Sigmoid colon (tissue), 7 donors: ENCODE data around the gene CDH9. TPM values are rescaled to one million over a fixed set of nuclear protein-coding genes. Genes with fewer than 3 reads are reported as not detected.

ENCODE experiments used
- DNase-seq: peaks from one replicate; pipeline ENCODE4 v3.0.0-alpha.2; 2019
- H3K27ac ChIP-seq, 4 donors: fragments of 200-600 bp; sonication (generic); one replicate each; pipeline ENCODE4 v1.5.1; 2016 to 2019; ENCODE audit warnings: mild to moderate bottlenecking in 1 of 4
- H3K27me3 ChIP-seq, 3 donors: fragments of 200-600 bp; sonication (generic); one replicate each; pipeline ENCODE4 v1.5.1; 2019; ENCODE audit warnings: mild to moderate bottlenecking in 1 of 3
- H3K36me3 ChIP-seq, 4 donors: fragments of 200-600 bp; sonication (generic); one replicate each; pipeline ENCODE4 v1.5.1; 2016 to 2019
- H3K4me1 ChIP-seq, 4 donors: fragments of 200-600 bp; sonication (generic); one replicate each; pipeline ENCODE4 v1.5.1; 2017 to 2019
- H3K4me3 ChIP-seq, 4 donors: fragments of 200-600 bp; sonication (generic); one replicate each; pipeline ENCODE4 v1.5.1; 2017 to 2019; ENCODE audit warnings: mild to moderate bottlenecking in 2 of 4, moderate library complexity in 1 of 4
- H3K9me3 ChIP-seq, 4 donors: fragments of 200-600 bp in 3 of 4; sonication (generic) in 3 of 4; one replicate each; pipeline versions ENCODE4 v1.5.1 to v1.6.1; 2013 to 2019
- CTCF ChIP-seq, 4 experiments: fragments of 450-650 bp in 3 of 4; fragments of 200-600 bp in 1 of 4; IDR thresholded peaks; one replicate each; pipeline ENCODE4 v1.5.1; 2016 to 2019; ENCODE audit warnings: antibody characterized with exemption in 4 of 4, mild to moderate bottlenecking in 3 of 4, moderate library complexity in 2 of 4
- EP300 ChIP-seq, 4 donors: sonication (generic); formaldehyde crosslinking; IDR thresholded peaks; one replicate each; pipeline ENCODE4 v1.6.1; 2017; ENCODE audit warnings: antibody characterized with exemption in 4 of 4
- POLR2A ChIP-seq, 2 donors: fragments of 450-650 bp; IDR thresholded peaks; one replicate each; pipeline ENCODE4 v1.6.1; 2016; ENCODE audit warnings: antibody characterized with exemption in 2 of 2, mild to moderate bottlenecking in 2 of 2, moderate library complexity in 2 of 2
- POLR2AphosphoS5 ChIP-seq, 4 donors: sonication (generic); formaldehyde crosslinking; IDR thresholded peaks; one replicate each; pipeline ENCODE4 v1.6.1; 2017; ENCODE audit warnings: antibody characterized with exemption in 4 of 4
- WGBS, 2 donors: extraction: QIAGEN DNeasy Blood & Tissue Kit; methylation state at CpG; one replicate each; pipeline ENCODE4 v1.1.7; 2013; 5-methylcytosine and 5-hydroxymethylcytosine counted together
- intact Hi-C: fragments of 100-400 bp; cut with DNase I; formaldehyde crosslinking; loops from one replicate; pipeline ENCODE4 v1.15.1; 2023
- polyA plus RNA-seq, 3 donors: library from polyadenylated mRNA; stranded (reverse); fragments of 200-250 nt; gene quantifications; one replicate each; pipeline ENCODE4 v1.2.3, GENCODE V29; 2013
- total RNA-seq, 4 donors: library from RNA; depleted of rRNA; stranded (reverse); fragments of >200 nt; gene quantifications; one replicate each; pipeline ENCODE4 v1.1.0, GENCODE V29; 2016
- donor health status: healthy with polysubstance abuse.
- donor health status: Bipolar disorder and iron deficiency.
- donor health status: healthy.

CDH9 gene
- total and polyA plus RNA-seq, 7 donors: 0.81 TPM; not detected in 6

GRCh38 chr5:27026063-27026462, 12.3 kb downstream of the CDH9 start:
- TF ChIP-seq POLR2AphosphoS5 (IDR thresholded peaks at IDR 0.05) (no peak), POLR2A (IDR thresholded peaks at IDR 0.05) (no peak), EP300 (IDR thresholded peaks at IDR 0.05) (no peak), CTCF (IDR thresholded peaks at IDR 0.05) (no peak)

GRCh38 chr5:27021471-27021870, 16.9 kb downstream of the CDH9 start:
- intact Hi-C loops: no loop called here

More at GRCh38 chr5:27026063-27026462, 12.3 kb downstream of the CDH9 start:
- Histone ChIP-seq H3K27ac (no peak overlapping the region), H3K4me1 (no peaks in the 10 kb centered on the region), H3K4me3 (no peak overlapping the region), H3K36me3 (no peaks in the 10 kb centered on the region), H3K9me3 (peaks cover 0 to 3% (median 0%) of the 10 kb centered on the region in 4 donors), H3K27me3 (no peaks in the 10 kb centered on the region)
- 7 to 47% methylated on average over 1 of the region's 1 CpG for WGBS, 2 donors
- intact Hi-C loops: no loop called here
- no peak for DNase-seq

GRCh38 chr5:27020973-27021372, 17.4 kb downstream of the CDH9 start:
- no peaks in the 10 kb centered on the region for H3K9me3 ChIP-seq
- 18 to 32% methylated on average over 1 of the region's 1 CpG for WGBS, 2 donors
- no peak overlapping the region for H3K27ac ChIP-seq
- TF ChIP-seq EP300 (IDR thresholded peaks at IDR 0.05) (no peak), POLR2AphosphoS5 (IDR thresholded peaks at IDR 0.05) (no peak), CTCF (IDR thresholded peaks at IDR 0.05) (no peak), POLR2A (IDR thresholded peaks at IDR 0.05) (no peak)
- no peaks in the 10 kb centered on the region for H3K36me3 ChIP-seq
- H3K27me3 ChIP-seq: no peaks in the 10 kb centered on the region
- intact Hi-C loops: no loop called here
- H3K4me1 ChIP-seq: no peaks in the 10 kb centered on the region
- no peak overlapping the region for H3K4me3 ChIP-seq
- no peak for DNase-seq

More at GRCh38 chr5:27021471-27021870, 16.9 kb downstream of the CDH9 start:
- Histone ChIP-seq H3K4me3 (no peak overlapping the region), H3K9me3 (no peaks in the 10 kb centered on the region), H3K36me3 (no peaks in the 10 kb centered on the region), H3K27me3 (no peaks in the 10 kb centered on the region), H3K4me1 (no peaks in the 10 kb centered on the region), H3K27ac (no peak overlapping the region)
- TF ChIP-seq POLR2A (IDR thresholded peaks at IDR 0.05) (no peak), EP300 (IDR thresholded peaks at IDR 0.05) (no peak), CTCF (IDR thresholded peaks at IDR 0.05) (no peak), POLR2AphosphoS5 (IDR thresholded peaks at IDR 0.05) (no peak)
- 63 to 73% methylated on average over 1 of the region's 1 CpG for WGBS, 2 donors
- DNase-seq: no peak

GRCh38 chr5:27015758-27016157, 22.6 kb downstream of the CDH9 start:
- Histone ChIP-seq H3K9me3 (no peaks in the 10 kb centered on the region), H3K27ac (no peak overlapping the region), H3K4me1 (no peaks in the 10 kb centered on the region), H3K27me3 (no peaks in the 10 kb centered on the region), H3K4me3 (no peak overlapping the region), H3K36me3 (no peaks in the 10 kb centered on the region)
- no peak for DNase-seq
- intact Hi-C loops: no loop called here
- TF ChIP-seq POLR2AphosphoS5 (IDR thresholded peaks at IDR 0.05) (no peak), POLR2A (IDR thresholded peaks at IDR 0.05) (no peak), CTCF (IDR thresholded peaks at IDR 0.05) (no peak), EP300 (IDR thresholded peaks at IDR 0.05) (no peak)

GRCh38 chr5:27011274-27011673, 27.1 kb downstream of the CDH9 start:
- WGBS, 2 donors: 88 to 89% methylated on average over 4 of the region's 4 CpGs
- Histone ChIP-seq H3K4me1 (no peaks in the 10 kb centered on the region), H3K4me3 (no peak overlapping the region), H3K27ac (no peak overlapping the region), H3K36me3 (no peaks in the 10 kb centered on the region), H3K9me3 (no peaks in the 10 kb centered on the region), H3K27me3 (no peaks in the 10 kb centered on the region)
- intact Hi-C loops: no loop called here
- no peak for TF ChIP-seq POLR2A (IDR thresholded peaks at IDR 0.05)
- DNase-seq: no peak
